Mesothelial cell of epicardium (in vitro differentiated cells): ENCODE measurements around the gene ERGIC1. TPM values are rescaled to one million over a fixed set of nuclear protein-coding genes. Genes with fewer than 3 reads are reported as not detected.

ENCODE experiments used
- DNase-seq, 2 experiments: peaks; one replicate each; pipeline ENCODE4 v3.0.0; 2021; ENCODE audit warnings: low spot score in 2 of 2; ENCODE audit not compliant: unreplicated experiment in 2 of 2
- H3K27ac Mint-ChIP-seq: 2 replicates; pipeline ENCODE4 v1.8.0; 2021; ENCODE audit warnings: mixed read lengths
- H3K27me3 Mint-ChIP-seq: 2 replicates; pipeline ENCODE4 v1.8.0; 2021; ENCODE audit warnings: low read depth, mixed read lengths
- H3K36me3 Mint-ChIP-seq: 2 replicates; pipeline ENCODE4 v1.8.0; 2021; ENCODE audit warnings: mixed read lengths
- H3K4me1 Mint-ChIP-seq: 2 replicates; pipeline ENCODE4 v1.8.0; 2021; ENCODE audit warnings: mixed read lengths
- H3K4me3 Mint-ChIP-seq: 2 replicates; pipeline ENCODE4 v1.8.0; 2021; ENCODE audit warnings: mild to moderate bottlenecking, moderate library complexity, mixed read lengths
- H3K9me3 Mint-ChIP-seq: 2 replicates; pipeline ENCODE4 v1.8.0; 2021; ENCODE audit warnings: mixed read lengths
- total RNA-seq: library from RNA; stranded (reverse); gene quantifications from 3 replicates; pipeline ENCODE4 v1.2.1, GENCODE V29; 2021
- TF ChIP-seq, protein P1 (sequence below): fragments of 200-600 bp; sonication (generic); IDR thresholded peaks from one replicate; pipeline ENCODE4 v1.5.0; 2021; ENCODE audit warnings: antibody characterized with exemption; ENCODE audit not compliant: unreplicated experiment

Gene ERGIC1
- total RNA-seq, 1 donor from 2014 or later = 107 TPM

DNA sequence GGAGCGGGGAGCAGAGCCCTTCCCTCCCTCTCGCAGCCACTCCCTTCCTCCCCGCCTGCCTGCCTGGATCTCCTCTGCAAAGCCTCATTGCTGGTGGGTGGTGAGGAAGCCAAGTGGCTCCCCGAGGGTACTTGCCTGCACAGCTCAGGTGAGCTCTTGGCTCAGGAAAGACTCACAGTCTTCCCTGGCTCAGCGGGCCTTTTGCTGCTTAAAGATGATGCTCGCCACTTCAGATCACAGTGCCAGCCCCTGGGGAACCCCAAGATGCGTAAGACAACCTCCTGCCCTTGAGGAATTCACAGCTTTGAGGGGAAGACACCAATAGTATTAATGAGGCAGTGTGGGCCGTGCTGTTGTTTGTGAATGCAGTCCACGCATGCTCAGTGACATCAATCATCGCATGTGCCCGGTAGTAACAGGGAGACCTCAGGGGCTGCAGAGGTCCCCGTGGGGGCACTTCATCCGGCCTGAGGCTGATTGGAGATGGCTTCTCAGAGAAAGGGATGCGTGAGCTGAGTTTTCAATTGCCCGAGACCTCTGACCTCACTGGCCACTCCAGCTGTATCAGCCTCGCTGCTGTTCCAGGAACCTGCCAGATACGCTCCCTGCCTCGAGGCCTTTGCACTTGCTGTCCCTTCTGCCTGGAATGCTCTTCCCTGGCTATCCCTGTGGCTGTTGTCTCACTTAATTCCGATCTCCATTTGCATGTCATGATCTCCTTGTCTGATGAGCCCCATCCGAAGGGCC is 36.8 kb downstream of the ERGIC1 start:
- Mint-ChIP-seq H3K4me1 (peaks cover 16% of the 10 kb centered on the region), H3K4me3 (no peak overlapping the region), H3K9me3 (no peaks in the 10 kb centered on the region), H3K27me3 (no peaks in the 10 kb centered on the region), H3K27ac (no peak overlapping the region), H3K36me3 (no peaks in the 10 kb centered on the region)
- TF ChIP-seq, protein P1, sequence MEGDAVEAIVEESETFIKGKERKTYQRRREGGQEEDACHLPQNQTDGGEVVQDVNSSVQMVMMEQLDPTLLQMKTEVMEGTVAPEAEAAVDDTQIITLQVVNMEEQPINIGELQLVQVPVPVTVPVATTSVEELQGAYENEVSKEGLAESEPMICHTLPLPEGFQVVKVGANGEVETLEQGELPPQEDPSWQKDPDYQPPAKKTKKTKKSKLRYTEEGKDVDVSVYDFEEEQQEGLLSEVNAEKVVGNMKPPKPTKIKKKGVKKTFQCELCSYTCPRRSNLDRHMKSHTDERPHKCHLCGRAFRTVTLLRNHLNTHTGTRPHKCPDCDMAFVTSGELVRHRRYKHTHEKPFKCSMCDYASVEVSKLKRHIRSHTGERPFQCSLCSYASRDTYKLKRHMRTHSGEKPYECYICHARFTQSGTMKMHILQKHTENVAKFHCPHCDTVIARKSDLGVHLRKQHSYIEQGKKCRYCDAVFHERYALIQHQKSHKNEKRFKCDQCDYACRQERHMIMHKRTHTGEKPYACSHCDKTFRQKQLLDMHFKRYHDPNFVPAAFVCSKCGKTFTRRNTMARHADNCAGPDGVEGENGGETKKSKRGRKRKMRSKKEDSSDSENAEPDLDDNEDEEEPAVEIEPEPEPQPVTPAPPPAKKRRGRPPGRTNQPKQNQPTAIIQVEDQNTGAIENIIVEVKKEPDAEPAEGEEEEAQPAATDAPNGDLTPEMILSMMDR = no peak
- no peak for DNase-seq

DNA sequence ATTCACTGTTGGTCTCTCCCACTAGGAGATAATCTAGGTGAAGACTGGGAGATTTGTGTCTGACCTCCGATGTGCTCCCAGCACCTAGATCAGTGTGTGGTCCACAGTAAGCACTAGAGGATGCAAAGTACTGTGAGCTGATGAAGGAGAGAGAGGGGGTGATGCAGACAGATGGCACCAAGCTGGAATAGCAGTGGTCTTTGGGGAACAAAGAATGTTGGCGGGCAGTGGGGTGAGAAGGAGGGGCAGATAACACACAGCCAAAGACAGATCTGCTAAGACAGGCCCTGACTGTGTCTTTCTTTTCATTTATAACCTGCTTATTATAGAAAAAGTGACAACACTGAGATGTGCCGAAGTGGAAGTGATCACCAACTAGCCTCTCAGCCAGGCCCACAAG is 37.5 kb downstream of the ERGIC1 start:
- H3K27me3 Mint-ChIP-seq = no peaks in the 10 kb centered on the region
- H3K27ac Mint-ChIP-seq = no peak overlapping the region
- no peak overlapping the region for H3K4me3 Mint-ChIP-seq
- TF ChIP-seq, protein P1 = no peak
- peaks cover 17% of the 10 kb centered on the region for H3K4me1 Mint-ChIP-seq
- no peak for DNase-seq
- H3K36me3 Mint-ChIP-seq = no peaks in the 10 kb centered on the region
- no peaks in the 10 kb centered on the region for H3K9me3 Mint-ChIP-seq

DNA sequence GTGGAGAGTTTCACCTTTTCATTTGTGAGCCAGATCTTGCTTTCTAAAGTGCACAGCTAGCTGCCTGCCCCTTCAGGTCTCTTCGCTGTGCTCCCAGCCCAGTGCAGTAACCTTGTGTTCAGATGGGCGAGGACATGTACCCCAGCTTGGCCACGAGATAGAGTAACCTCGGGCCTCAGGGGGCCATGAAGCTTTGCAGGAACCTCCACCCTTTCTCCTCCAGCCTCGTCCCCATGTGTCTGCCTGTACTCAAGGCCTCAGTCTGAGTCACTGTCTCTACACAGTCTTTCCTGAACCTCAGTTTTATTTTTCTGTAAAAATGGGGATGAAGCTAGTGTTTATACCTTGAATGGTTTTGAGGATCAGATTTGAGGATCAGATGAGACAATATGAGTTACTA is 37.9 kb downstream of the ERGIC1 start:
- Mint-ChIP-seq H3K27ac (no peak overlapping the region), H3K9me3 (no peaks in the 10 kb centered on the region), H3K27me3 (no peaks in the 10 kb centered on the region), H3K4me3 (no peak overlapping the region), H3K36me3 (no peaks in the 10 kb centered on the region), H3K4me1 (peaks cover 17% of the 10 kb centered on the region)
- TF ChIP-seq, protein P1 = no peak
- DNase-seq = no peak

DNA sequence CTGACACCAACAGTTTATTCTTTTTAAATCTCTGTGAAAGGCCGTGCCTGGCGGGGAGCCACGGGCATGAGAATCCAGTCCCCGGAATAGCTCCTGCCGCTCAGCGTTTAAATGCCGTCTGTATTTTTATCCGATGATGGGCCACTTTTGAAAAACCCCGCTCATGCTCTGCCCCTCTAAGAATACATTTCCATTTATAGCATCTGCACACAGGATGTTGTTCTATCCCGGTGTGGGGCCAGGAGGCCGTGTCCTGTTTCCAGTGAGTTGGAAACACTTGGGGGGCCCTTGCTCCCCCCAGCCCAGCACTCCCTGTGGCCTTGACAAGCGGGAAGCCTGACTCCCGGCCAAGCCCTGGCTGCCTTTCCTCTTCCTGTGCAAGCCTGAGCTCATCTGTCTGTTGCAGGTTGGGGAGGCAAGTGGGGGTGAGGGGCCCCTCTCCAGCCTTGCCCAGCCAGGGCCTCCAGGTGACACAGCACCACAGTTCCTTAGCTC is 39.0 kb downstream of the ERGIC1 start:
- no peaks in the 10 kb centered on the region for H3K36me3 Mint-ChIP-seq
- peaks cover 17% of the 10 kb centered on the region for H3K4me1 Mint-ChIP-seq
- peak overlapping the region; percentile 86 for H3K27ac Mint-ChIP-seq
- H3K4me3 Mint-ChIP-seq = no peak overlapping the region
- TF ChIP-seq, protein P1 = no peak
- no peaks in the 10 kb centered on the region for H3K9me3 Mint-ChIP-seq
- DNase-seq = no peak
- no peaks in the 10 kb centered on the region for H3K27me3 Mint-ChIP-seq

DNA sequence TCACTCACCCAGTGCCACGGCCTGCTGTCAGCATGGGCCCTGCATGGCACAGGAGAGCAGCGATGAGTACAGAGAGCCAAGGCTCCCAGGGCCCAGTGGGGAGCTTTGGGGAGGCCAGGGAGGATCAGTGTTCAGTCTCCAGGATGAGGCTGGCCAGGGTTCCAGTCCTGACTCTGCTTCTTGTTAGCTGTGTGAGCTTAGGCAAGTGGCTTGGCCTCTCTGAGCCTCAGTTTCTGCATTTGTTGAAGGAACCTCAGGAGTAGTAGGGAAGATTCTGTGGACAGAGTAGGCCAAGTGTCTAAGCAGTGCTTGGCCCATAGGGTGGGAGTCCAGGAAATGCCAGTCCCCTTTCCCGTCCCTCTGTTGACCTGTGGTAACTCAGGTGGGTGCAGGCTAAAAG is 39.5 kb downstream of the ERGIC1 start:
- Mint-ChIP-seq H3K4me1 (peaks cover 12% of the 10 kb centered on the region), H3K4me3 (no peak overlapping the region), H3K27me3 (no peaks in the 10 kb centered on the region), H3K9me3 (no peaks in the 10 kb centered on the region), H3K36me3 (no peaks in the 10 kb centered on the region), H3K27ac (peak overlapping the region; percentile 86)
- TF ChIP-seq, protein P1 = no peak
- DNase-seq = no peak
